HG03439 (cell line): ENCODE measurements around the gene INTS15.

Experiments
- ATAC-seq: cut with Tn5 transposase; IDR thresholded peaks from one replicate; pipeline ENCODE4 v1.9.1; 2021; ENCODE audit warnings: mild to moderate bottlenecking, moderate library complexity; ENCODE audit not compliant: unreplicated experiment

Gene INTS15

DNA sequence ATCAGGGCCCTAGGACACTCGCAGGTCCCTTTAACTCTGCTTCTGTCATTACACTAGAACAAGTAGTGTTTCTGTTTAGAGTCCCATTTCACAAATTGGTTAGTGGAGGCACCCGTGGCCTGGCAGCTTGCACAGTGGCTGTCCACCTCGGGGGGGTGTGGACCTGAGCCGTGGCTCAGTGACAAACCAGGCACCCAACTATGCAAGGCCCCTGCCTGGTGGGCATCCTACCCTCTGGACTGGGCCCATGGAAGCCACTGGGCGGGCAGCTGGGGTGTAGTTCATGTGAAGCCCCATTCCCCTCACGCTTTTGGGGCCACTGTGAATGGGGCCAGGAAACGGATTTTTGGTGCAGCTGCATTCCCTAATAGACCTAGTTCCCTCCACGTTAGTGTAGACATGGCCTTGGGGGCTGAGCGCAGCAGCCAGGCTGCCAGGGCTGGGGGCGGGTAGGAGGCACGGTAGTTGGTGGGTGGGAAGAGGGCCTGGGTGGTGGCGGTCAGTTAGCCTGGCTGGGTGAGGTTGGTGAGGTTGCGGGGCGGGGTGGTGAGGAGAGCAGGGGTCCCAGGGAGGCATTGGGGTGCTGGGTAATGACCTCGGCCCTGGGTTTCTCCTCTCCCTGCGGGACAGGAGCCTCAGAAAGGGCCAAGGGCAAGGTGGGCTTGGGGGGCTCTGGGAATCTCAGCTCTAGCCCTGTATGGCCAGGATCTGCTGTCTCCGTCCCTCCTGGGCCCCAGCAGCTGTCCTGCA is 66.0 kb downstream of the INTS15 start:
- ATAC-seq = no peak

DNA sequence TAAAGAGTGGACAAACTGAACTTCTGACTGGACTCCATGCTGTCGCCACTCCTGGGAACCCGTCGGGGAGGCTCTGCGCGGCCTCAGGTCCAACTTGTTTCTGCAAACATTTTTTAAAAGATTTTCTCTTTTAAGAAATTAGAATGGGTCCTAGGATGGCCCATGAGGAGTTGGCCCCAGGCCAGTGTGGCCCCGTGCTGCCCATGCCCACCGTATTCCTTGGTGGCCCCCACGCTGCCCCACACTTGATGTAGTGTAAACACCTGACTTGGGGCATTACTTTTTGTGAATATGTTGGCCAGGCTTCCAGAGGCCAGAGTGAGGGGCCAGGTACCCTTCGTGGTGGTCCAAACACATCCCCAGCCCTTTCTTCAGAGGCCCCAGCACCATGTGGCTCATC is 66.6 kb downstream of the INTS15 start:
- no peak for ATAC-seq
